BE2C (cell line): ENCODE results near the gene SPDYE4.
A peak's percentile ranks its signal among the peaks of the same experiment; 100 is the strongest.

Experiments
- DNase-seq: peaks from one replicate; pipeline ENCODE4 v3.0.0-alpha.2; 2020
- H3K27me3 ChIP-seq: fragments of 250-450 bp; sonication (Bioruptor Pico); 2 replicates; pipeline ENCODE4 v1.5.1; 2020; ENCODE audit warnings: mild to moderate bottlenecking
- H3K36me3 ChIP-seq: fragments of 250-450 bp; sonication (Bioruptor Pico); 2 replicates; pipeline ENCODE4 v1.5.1; 2020; ENCODE audit warnings: mild to moderate bottlenecking
- H3K4me1 ChIP-seq: fragments of 250-450 bp; sonication (Bioruptor Pico); 2 replicates; pipeline ENCODE4 v1.5.1; 2020
- H3K4me3 ChIP-seq: 2 replicates; pipeline ENCODE4 v1.5.1; 2011; ENCODE audit warnings: low read depth, low read length
- H3K9me3 ChIP-seq: fragments of 250-450 bp; sonication (Bioruptor Pico); 2 replicates; pipeline ENCODE4 v1.5.1; 2020
- CTCF ChIP-seq: IDR thresholded peaks from 2 replicates; pipeline ENCODE4 v1.5.1; 2012; ENCODE audit warnings: mild to moderate bottlenecking, low read depth, low read length

Gene SPDYE4

GRCh38 chr17:8788998-8789397 lies 30.7 kb upstream of the SPDYE4 start:
- TF ChIP-seq CTCF = no peak
- Histone ChIP-seq H3K4me1 (no peaks in the 10 kb centered on the region), H3K27me3 (no peaks in the 10 kb centered on the region), H3K9me3 (no peaks in the 10 kb centered on the region), H3K4me3 (no peak overlapping the region), H3K36me3 (no peaks in the 10 kb centered on the region)
- no peak for DNase-seq

GRCh38 chr17:8785547-8786413 lies 27.4 kb upstream of the SPDYE4 start:
- Histone ChIP-seq H3K4me3 (no peak overlapping the region), H3K9me3 (no peaks in the 10 kb centered on the region), H3K4me1 (no peaks in the 10 kb centered on the region), H3K36me3 (no peaks in the 10 kb centered on the region), H3K27me3 (no peaks in the 10 kb centered on the region)
- peak; percentile 66 for DNase-seq
- TF ChIP-seq CTCF = peak; percentile 74

GRCh38 chr17:8782176-8782575 lies 23.8 kb upstream of the SPDYE4 start:
- DNase-seq = no peak
- Histone ChIP-seq H3K36me3 (no peaks in the 10 kb centered on the region), H3K4me3 (no peak overlapping the region), H3K27me3 (no peaks in the 10 kb centered on the region; the same call in 1 of the 2 replicates), H3K4me1 (no peaks in the 10 kb centered on the region), H3K9me3 (no peaks in the 10 kb centered on the region)
- no peak for TF ChIP-seq CTCF

- no peaks in the 10 kb centered on the region; the same call in 1 of the 2 replicates for H3K27me3 ChIP-seq
- H3K4me1 ChIP-seq = no peaks in the 10 kb centered on the region
- H3K4me3 ChIP-seq = no peak overlapping the region
- no peak for TF ChIP-seq CTCF
- no peaks in the 10 kb centered on the region for H3K9me3 ChIP-seq
- H3K36me3 ChIP-seq = no peaks in the 10 kb centered on the region
- DNase-seq = no peak
Measured at GRCh38 chr17:8781776-8782175, 23.4 kb upstream of the SPDYE4 start.

- DNase-seq = no peak
- no peaks in the 10 kb centered on the region for H3K36me3 ChIP-seq
- H3K4me3 ChIP-seq = no peak overlapping the region
- TF ChIP-seq CTCF = no peak
- no peaks in the 10 kb centered on the region; the same call in 1 of the 2 replicates for H3K27me3 ChIP-seq
- no peaks in the 10 kb centered on the region for H3K4me1 ChIP-seq
- H3K9me3 ChIP-seq = no peaks in the 10 kb centered on the region
Measured at GRCh38 chr17:8776881-8777280, 18.5 kb upstream of the SPDYE4 start.

GRCh38 chr17:8776248-8776647 lies 17.9 kb upstream of the SPDYE4 start:
- Histone ChIP-seq H3K4me3 (no peak overlapping the region), H3K27me3 (no peaks in the 10 kb centered on the region; the same call in 1 of the 2 replicates), H3K9me3 (no peaks in the 10 kb centered on the region), H3K36me3 (no peaks in the 10 kb centered on the region), H3K4me1 (no peaks in the 10 kb centered on the region)
- no peak for DNase-seq
- no peak for TF ChIP-seq CTCF
